Colonic mucosa (tissue), 4 donors: ENCODE data around the gene SERINC5. TPM values are rescaled to one million over a fixed set of nuclear protein-coding genes. Genes with fewer than 3 reads are reported as not detected.
A peak's percentile ranks its signal among the peaks of the same experiment; 100 is the strongest.
"Not testable (repeated sequence)": the region's sequence is repeated elsewhere in the genome, so short reads cannot be mapped to it uniquely, and the experiment has no call there.

ENCODE experiments used
- DNase-seq: peaks from one replicate; pipeline ENCODE4 v3.0.0-alpha.2; 2020
- H3K27ac ChIP-seq: fragments of 200-600 bp; one replicate; pipeline ENCODE4 v1.8.0; 2021
- H3K27me3 ChIP-seq: fragments of 200-600 bp; one replicate; pipeline ENCODE4 v1.8.0; 2021
- H3K36me3 ChIP-seq: fragments of 200-600 bp; one replicate; pipeline ENCODE4 v1.8.0; 2021
- H3K4me1 ChIP-seq: fragments of 200-600 bp; one replicate; pipeline ENCODE4 v1.8.0; 2021; ENCODE audit warnings: mild to moderate bottlenecking
- H3K4me3 ChIP-seq: fragments of 200-600 bp; one replicate; pipeline ENCODE4 v1.8.0; 2021
- H3K9ac ChIP-seq, 2 donors: one replicate each; pipeline ENCODE4 v1.7.0; 2013; ENCODE audit warnings: control low read depth in 2 of 2, low read depth in 2 of 2, low read length in 2 of 2
- H3K9me3 ChIP-seq: fragments of 200-600 bp; one replicate; pipeline ENCODE4 v1.8.0; 2021
- intact Hi-C: fragments of 100-400 bp; cut with DNase I; formaldehyde crosslinking; loops from one replicate; pipeline ENCODE4 v1.14.1; 2022
- total RNA-seq, 2 donors: library from RNA; stranded (reverse); fragmentation: NEBNext Ultra II Directional in 1 of 2; extraction: Animal tissue kit (Norgen Biotek cat#: 25700) in 1 of 2; gene quantifications; one replicate each; pipeline ENCODE4 v1.2.1, GENCODE V29; 2021
- TF ChIP-seq, protein P1 (sequence below): fragments of 200-600 bp; IDR thresholded peaks from one replicate; pipeline ENCODE4 v1.8.0; 2022; ENCODE audit warnings: antibody characterized with exemption, mild to moderate bottlenecking
- donor health status: healthy.
- donor health status: DM: no; HTN: no; CAD: no.
- donor health status: DM: no; HTN: no; CAD: no.

The SERINC5 gene
- total RNA-seq, 2 donors from 2014 or later: 138 to 141 TPM

DNA sequence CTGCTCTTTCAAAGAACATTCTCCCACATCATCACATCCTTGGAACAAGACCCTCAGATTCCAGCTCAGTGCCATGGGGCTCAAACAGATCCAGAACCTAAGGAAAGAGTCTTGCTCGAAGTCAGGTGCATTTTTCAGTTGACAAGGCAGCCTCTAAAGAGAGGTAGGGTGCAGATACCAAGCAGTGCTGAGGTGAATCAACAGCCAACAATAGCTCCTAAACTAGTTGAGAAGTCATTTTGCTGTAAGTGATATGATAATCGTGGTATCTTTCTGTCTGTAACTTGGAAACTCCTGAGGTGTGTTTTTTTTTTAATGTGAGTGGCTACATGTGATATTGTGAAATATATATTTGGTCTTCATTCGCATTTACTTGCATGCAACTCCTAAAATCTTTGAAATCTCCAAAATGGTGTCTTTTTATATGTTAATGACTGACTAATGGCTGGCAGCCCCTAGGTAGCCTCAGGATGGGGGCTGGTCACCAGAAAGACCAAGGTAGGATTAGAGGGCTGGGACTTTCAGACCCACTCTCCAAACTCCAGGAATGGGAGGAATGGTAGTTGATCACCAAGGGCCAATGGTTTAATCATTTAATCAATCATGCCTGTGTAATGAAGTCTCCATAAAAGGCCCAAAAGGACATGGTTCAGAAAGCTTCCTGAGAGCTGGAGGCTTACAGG is 96.6 kb downstream of the SERINC5 start:
- TF ChIP-seq, protein P1, sequence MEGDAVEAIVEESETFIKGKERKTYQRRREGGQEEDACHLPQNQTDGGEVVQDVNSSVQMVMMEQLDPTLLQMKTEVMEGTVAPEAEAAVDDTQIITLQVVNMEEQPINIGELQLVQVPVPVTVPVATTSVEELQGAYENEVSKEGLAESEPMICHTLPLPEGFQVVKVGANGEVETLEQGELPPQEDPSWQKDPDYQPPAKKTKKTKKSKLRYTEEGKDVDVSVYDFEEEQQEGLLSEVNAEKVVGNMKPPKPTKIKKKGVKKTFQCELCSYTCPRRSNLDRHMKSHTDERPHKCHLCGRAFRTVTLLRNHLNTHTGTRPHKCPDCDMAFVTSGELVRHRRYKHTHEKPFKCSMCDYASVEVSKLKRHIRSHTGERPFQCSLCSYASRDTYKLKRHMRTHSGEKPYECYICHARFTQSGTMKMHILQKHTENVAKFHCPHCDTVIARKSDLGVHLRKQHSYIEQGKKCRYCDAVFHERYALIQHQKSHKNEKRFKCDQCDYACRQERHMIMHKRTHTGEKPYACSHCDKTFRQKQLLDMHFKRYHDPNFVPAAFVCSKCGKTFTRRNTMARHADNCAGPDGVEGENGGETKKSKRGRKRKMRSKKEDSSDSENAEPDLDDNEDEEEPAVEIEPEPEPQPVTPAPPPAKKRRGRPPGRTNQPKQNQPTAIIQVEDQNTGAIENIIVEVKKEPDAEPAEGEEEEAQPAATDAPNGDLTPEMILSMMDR: no peak
- no peak overlapping the region for H3K4me3 ChIP-seq
- H3K4me1 ChIP-seq: no peaks in the 10 kb centered on the region
- H3K36me3 ChIP-seq: no peaks in the 10 kb centered on the region
- no peaks in the 10 kb centered on the region for H3K27me3 ChIP-seq
- intact Hi-C loops: no loop called here
- no peaks in the 10 kb centered on the region for H3K9me3 ChIP-seq
- H3K27ac ChIP-seq: no peak overlapping the region
- no peak for DNase-seq
- H3K9ac ChIP-seq: no peak overlapping the region

DNA sequence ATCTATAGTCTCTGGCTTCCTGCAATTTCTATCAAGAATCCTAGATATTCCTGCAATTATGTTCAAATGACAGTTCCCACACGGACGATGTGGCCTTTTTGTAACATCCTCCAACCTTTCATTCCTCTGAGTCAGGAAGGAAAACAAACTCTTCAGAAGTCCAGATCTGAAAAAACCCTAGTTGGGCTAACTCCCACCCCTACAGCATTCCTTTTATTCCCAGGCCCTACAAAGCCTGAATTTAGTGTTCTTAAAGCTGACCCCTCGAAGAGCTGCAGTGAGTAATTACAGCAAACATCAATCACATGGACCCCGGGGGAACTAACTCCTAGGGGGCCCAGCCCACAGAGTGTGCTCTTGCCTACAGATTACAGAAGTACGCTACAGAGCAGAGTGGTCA is 99.7 kb downstream of the SERINC5 start:
- Histone ChIP-seq H3K27ac (no peak overlapping the region), H3K9me3 (no peaks in the 10 kb centered on the region), H3K36me3 (no peaks in the 10 kb centered on the region), H3K4me3 (no peak overlapping the region), H3K4me1 (peaks cover 4% of the 10 kb centered on the region), H3K9ac (no peak overlapping the region), H3K27me3 (no peaks in the 10 kb centered on the region)
- DNase-seq: no peak
- intact Hi-C loops: no loop called here
- TF ChIP-seq, protein P1: no peak

DNA sequence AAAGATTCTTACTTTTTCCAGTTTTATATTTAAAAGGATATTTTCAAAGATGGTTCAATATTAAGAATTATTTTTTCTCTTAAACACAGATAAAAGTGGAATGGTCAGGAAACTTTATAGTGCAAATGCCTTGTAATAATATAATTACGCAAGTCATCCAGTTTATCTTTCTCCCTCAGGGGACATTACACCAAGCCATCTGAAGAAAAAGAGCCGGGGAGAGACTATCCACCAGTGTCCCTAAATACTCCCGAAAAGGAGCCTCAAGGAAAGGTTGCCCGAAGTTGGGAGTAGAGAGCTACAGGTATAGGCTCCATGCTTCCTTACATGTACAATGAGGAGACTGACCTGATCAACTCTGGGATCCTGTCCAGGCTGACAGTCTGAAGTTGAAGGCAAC is 101.1 kb downstream of the SERINC5 start:
- intact Hi-C loops: no loop called here

DNA sequence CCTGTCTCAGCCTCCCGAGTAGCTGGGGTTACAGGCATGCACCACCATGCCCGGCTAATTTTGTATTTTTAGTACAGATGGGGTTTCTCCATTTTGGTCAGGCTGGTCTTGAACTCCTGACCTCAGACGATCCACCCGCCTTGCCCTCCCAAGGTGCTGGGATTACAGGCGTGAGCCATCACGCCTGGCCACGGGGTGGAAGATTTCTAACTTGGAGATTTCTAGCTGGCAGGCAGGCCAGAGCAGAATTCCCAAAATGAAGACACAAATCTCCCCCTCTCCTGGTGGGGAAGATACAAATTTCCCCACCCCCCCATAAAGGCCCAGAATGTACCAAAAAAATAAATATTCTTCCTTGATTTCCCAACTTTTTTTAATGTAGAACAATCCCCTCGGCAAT is 101.6 kb downstream of the SERINC5 start:
- H3K36me3 ChIP-seq, H3K4me3 ChIP-seq, H3K4me1 ChIP-seq, intact Hi-C loops, H3K9ac ChIP-seq, H3K9me3 ChIP-seq, DNase-seq, H3K27me3 ChIP-seq: not testable (repeated sequence)
- peak overlapping the region; percentile 46 for H3K27ac ChIP-seq

More for the DNA sequence above, 101.1 kb downstream of the SERINC5 start:
- Histone ChIP-seq H3K4me1 (peaks cover 4% of the 10 kb centered on the region), H3K27me3 (no peaks in the 10 kb centered on the region), H3K9me3 (no peaks in the 10 kb centered on the region), H3K4me3 (no peak overlapping the region), H3K27ac (no peak overlapping the region), H3K9ac (no peak overlapping the region), H3K36me3 (peaks cover 5% of the 10 kb centered on the region)
- TF ChIP-seq, protein P1: no peak
- no peak for DNase-seq

DNA sequence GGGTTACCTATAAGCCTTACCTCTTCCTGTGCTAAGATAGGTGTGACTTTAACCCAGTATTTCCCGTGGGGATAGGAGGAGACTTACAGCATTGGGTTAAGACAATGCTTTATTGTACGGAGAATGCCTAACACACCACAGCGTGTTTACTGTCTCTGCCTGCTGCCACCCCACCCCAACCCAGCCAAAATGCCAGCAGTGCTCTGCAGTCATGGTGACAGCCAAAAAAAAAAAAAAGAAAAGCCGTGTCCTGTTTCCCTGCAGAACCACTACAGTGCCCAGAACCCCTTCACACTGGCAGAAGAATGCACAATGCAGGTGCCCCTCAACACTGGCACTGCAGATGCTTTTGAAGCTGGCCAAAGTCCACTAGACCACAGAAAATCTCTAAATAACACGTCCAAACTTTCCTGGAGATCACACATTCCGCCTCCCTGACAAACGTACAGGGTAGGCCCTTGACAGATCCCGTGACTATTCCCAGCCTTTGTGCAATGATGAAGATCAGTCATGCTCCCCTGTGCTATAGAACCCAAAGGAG is 102.2 kb downstream of the SERINC5 start:
- peak overlapping the region; percentile 46 for H3K27ac ChIP-seq
- intact Hi-C loops: no loop called here
- H3K4me3 ChIP-seq: no peak overlapping the region
- DNase-seq: peak; percentile 66
- peak overlapping the region in 1 of 2 donors; percentile 59 for H3K9ac ChIP-seq
- TF ChIP-seq, protein P1: no peak
- H3K4me1 ChIP-seq: peaks cover 4% of the 10 kb centered on the region
- no peaks in the 10 kb centered on the region for H3K9me3 ChIP-seq
- H3K36me3 ChIP-seq: peaks cover 8% of the 10 kb centered on the region
- no peaks in the 10 kb centered on the region for H3K27me3 ChIP-seq

DNA sequence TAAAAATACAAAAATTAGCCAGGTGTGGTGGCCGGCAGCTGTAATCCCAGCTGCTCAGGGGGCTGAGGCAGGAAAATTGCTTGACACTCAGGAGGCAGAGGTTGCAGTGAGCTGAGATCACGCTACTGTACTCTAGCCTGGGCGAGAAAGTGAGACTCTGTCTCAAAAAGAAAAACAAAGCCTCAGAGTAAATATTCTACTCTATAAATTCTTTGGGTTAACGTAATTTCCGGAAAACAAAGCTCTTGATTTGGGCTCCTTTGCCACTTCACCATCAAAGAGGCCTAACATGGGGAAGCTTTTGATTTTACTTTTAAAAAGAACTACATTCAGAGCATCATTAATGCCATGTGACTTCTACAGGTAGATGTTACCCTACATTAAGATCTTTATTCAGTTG is 103.1 kb downstream of the SERINC5 start:
- Histone ChIP-seq H3K27me3 (no peaks in the 10 kb centered on the region), H3K4me1 (peaks cover 4% of the 10 kb centered on the region), H3K9me3 (no peaks in the 10 kb centered on the region), H3K27ac (peak overlapping the region; percentile 46), H3K9ac (no peak overlapping the region), H3K36me3 (peaks cover 8% of the 10 kb centered on the region), H3K4me3 (no peak overlapping the region)
- no peak for DNase-seq
- intact Hi-C loops: no loop called here
- TF ChIP-seq, protein P1: no peak
